H7 (cell line): ENCODE measurements around the gene TEX26. TPM values are rescaled to one million over a fixed set of nuclear protein-coding genes. Genes with fewer than 3 reads are reported as not detected.

Experiments used
- DNase-seq: peaks from one replicate; pipeline ENCODE4 v3.0.0; 2012
- H3K27me3 ChIP-seq: 2 replicates; pipeline ENCODE4 v1.6.0; 2011; ENCODE audit warnings: mild to moderate bottlenecking, low read length; ENCODE audit not compliant: control insufficient read depth, insufficient read depth
- H3K36me3 ChIP-seq: replicated peaks from 2 replicates; pipeline ENCODE4 v1.5.1; 2011; ENCODE audit warnings: low read length; ENCODE audit not compliant: control insufficient read depth, insufficient read depth
- H3K4me3 ChIP-seq: 2 replicates; pipeline ENCODE4 v1.5.1; 2011; ENCODE audit warnings: low read depth, mild to moderate bottlenecking, control low read depth, low read length, moderate library complexity; ENCODE audit not compliant: insufficient read depth
- total RNA-seq: library from RNA; depleted of rRNA; stranded (reverse); fragments of >200 nt; shearing (Covaris generic); gene quantifications from 2 replicates; pipeline ENCODE4 v1.2.3, GENCODE V29; 2014; rRNA removed

TEX26 gene
- total RNA-seq, 1 experiment from 2014 or later, result not detected

DNA sequence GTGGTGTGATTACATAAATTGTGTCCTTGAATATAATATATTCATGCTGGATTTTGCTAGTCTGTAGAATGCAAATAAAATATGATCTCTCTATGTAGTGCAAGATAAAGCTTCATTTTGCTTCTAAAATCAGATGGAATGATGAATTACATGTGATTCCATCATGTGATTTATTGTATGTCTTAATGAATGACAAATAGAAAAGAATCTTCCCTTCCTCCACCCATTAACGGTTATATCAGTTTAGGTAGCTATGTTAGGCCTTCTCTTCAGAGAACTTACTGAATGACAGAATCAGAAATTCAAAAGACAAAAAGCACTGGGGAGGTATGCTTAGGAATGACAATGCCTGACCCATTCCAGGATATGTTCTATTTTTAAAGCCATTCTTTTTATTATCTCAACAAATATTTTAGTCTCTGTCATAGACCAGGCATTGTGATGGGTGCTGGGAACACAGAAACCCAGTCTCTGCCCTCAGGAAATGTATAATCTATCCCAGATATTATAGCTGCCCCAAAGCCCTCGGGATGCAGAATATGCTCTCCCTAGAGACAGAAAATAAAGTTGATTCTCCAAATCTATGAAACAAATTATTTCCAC lies 90.6 kb downstream of the TEX26 start:
- Histone ChIP-seq H3K27me3 (no peaks in the 10 kb centered on the region), H3K4me3 (no peak overlapping the region), H3K36me3 (no peaks in the 10 kb centered on the region)
- DNase-seq, result no peak

Other genes with a start within 250 kb of the TEX26 start
- not detected in 2 replicates for gene ALOX5AP, start 197.1 kb upstream of the TEX26 start, total RNA-seq
- 1.8 and 1.9 TPM in 2 replicates for gene MEDAG, start 26.4 kb upstream of the TEX26 start, total RNA-seq
- gene HSPH1, start 229.2 kb downstream of the TEX26 start, total RNA-seq, result 37.3 and 47.2 TPM in 2 replicates